H1 (cell line): ENCODE data around the gene KATNAL2. TPM values are rescaled to one million over a fixed set of nuclear protein-coding genes. Genes with fewer than 3 reads are reported as not detected.

Source experiments
- TBP ChIP-seq: IDR thresholded peaks from 2 replicates; pipeline ENCODE4 v1.6.1; 2011; ENCODE audit warnings: low read depth, low read length, improper control_type of control experiment
- polyA plus RNA-seq, 7 experiments: library from polyadenylated mRNA; depleted of rRNA in 3 of 7; stranded (reverse) in 5 of 7; unstranded in 2 of 7; fragments of >200 nt in 5 of 7; fragments of 200-250 nt in 2 of 7; gene quantifications; 1 replicate in 5 of 7; 2 replicates in 1 of 7; 4 replicates in 1 of 7; pipeline versions ENCODE4 v1.2.1 to v1.2.3, GENCODE V29; 2011 to 2013; ENCODE audit warnings: missing spikeins in 2 of 7, mixed read lengths in 2 of 7
- total RNA-seq: library from RNA; stranded (reverse); fragmentation: NEBNext Ultra II Directional; extraction: Animal tissue kit (Norgen Biotek cat#: 25700); gene quantifications from 2 replicates; pipeline ENCODE4 v1.2.1, GENCODE V29; 2021
- TF ChIP-seq, protein P1 (sequence below): IDR thresholded peaks from 2 replicates; pipeline ENCODE4 v1.6.1; 2012; ENCODE audit warnings: inconsistent platforms

The KATNAL2 gene
- total and polyA plus RNA-seq, 2 of the 8 experiments (the other 6 are each of a cell fraction or from before 2014, with no cell fraction given) = 10.0 to 15.2 TPM

DNA sequence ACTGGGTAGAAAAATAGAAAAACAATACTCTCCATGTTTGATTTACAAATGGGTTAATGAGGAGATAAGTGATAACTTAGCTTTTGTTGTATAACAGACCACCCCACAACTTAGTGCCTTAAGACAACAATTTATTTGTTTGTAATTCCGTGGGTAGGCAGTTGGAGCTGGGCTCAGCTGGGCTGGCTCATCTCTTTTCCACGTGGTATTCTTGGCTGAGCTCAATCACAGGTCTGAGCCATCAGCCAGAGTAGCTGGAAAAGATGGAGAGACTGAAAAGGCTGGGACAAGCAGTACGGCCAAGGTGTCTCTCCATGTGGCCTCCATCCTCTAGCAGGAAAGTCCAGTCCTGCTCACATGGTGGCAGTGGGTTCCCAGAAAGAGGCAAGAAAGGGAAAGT lies 150.2 kb downstream of the KATNAL2 start (continued):
- TF ChIP-seq, protein P1, sequence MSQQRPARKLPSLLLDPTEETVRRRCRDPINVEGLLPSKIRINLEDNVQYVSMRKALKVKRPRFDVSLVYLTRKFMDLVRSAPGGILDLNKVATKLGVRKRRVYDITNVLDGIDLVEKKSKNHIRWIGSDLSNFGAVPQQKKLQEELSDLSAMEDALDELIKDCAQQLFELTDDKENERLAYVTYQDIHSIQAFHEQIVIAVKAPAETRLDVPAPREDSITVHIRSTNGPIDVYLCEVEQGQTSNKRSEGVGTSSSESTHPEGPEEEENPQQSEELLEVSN = no peak
- no peak for TF ChIP-seq TBP
